Motor neuron (in vitro differentiated cells): ENCODE data around the gene DUSP8. TPM values are rescaled to one million over a fixed set of nuclear protein-coding genes. Genes with fewer than 3 reads are reported as not detected.
"Not testable (repeated sequence)": the region's sequence is repeated elsewhere in the genome, so short reads cannot be mapped to it uniquely, and the experiment has no call there.

Experiments used
- ATAC-seq, 8 experiments: fragments of 200-7000 bp; cut with Tn5 transposase; replicated peaks in 6 of 8; 2 replicates each; pipeline ENCODE4 v1.8.0; 2021; ENCODE audit warnings: mild to moderate bottlenecking in 8 of 8, moderate library complexity in 8 of 8
- H3K27ac ChIP-seq, 2 donors: fragments of 250-450 bp; sonication (Bioruptor Pico); 2 replicates each; pipeline ENCODE4 v1.9.0; 2021; ENCODE audit warnings: antibody characterized with exemption in 2 of 2, mild to moderate bottlenecking in 2 of 2, moderate library complexity in 1 of 2
- H3K4me1 ChIP-seq, 2 donors: fragments of 250-450 bp; sonication (Bioruptor Pico); replicated peaks in 1 of 2; 2 replicates each; pipeline ENCODE4 v1.6.1; 2021; ENCODE audit warnings: antibody characterized with exemption in 2 of 2, mild to moderate bottlenecking in 2 of 2, moderate library complexity in 1 of 2
- H3K4me3 ChIP-seq, 5 donors: fragments of 250-450 bp; sonication (Bioruptor Pico); 2 replicates each; pipeline ENCODE4 v1.9.0; 2021; ENCODE audit warnings: antibody characterized with exemption in 5 of 5, mild to moderate bottlenecking in 5 of 5, moderate library complexity in 4 of 5
- WGBS, 10 experiments: fragments of 450-650 bp; shearing (Covaris generic); methylation state at CpG; one replicate each; pipeline ENCODE4 v1.0.0; 2022; 5-methylcytosine and 5-hydroxymethylcytosine counted together
- in situ Hi-C, 9 experiments: fragments of 400-800 bp; cut with MboI; loops; one replicate each; pipeline ENCODE4 v1.15.0; 2021; ENCODE audit warnings: low sequenced_read_pairs in 9 of 9, low pct_unique_long_range_greater_than_20kb in 2 of 9; ENCODE audit not compliant: unreplicated experiment in 9 of 9
- total RNA-seq, 8 experiments: library from RNA; unstranded; fragments of 300-600 nt; gene quantifications; 2 replicates each; pipeline versions ENCODE4 v1.2.3 to v1.2.4, GENCODE V29; 2022

The DUSP8 gene
- total RNA-seq, 8 experiments from 2014 or later: 0.87 to 17.2 (median 7.9) TPM

- peak in 1 of 8 experiments; percentile 13 for ATAC-seq
Observed at GRCh38 chr11:1516273-1517067, 55.6 kb downstream of the DUSP8 start.

GRCh38 chr11:1515082-1516060 lies 56.7 kb downstream of the DUSP8 start:
- 0 to 65% (median 12%) methylated on average over 2 to 21 of the region's 36 CpGs; no CpG with 5 or more reads in 4 of the 10 experiments for WGBS, 10 experiments
- Histone ChIP-seq H3K27ac (no peak overlapping the region), H3K4me3 (no peak overlapping the region), H3K4me1 (peaks cover 13 to 20% of the 10 kb centered on the region in 2 donors)
- in situ Hi-C loops: loop anchor here in 5 of 9 experiments (25.0 kb wide), 3 partner anchors 203 to 303 kb away; partner anchors contain the start of genes MUC5B (in 4 of the 5) and TOLLIP (in 1 of the 5)
- ATAC-seq: peak; percentile 92 to 97 (median 96)

More at GRCh38 chr11:1516273-1517067, 55.6 kb downstream of the DUSP8 start:
- in situ Hi-C loops: loop anchor here in 5 of 9 experiments (25.0 kb wide), 3 partner anchors 204 to 304 kb away; partner anchors contain the start of genes MUC5B (in 4 of the 5) and TOLLIP (in 1 of the 5)
- Histone ChIP-seq H3K27ac (no peak overlapping the region), H3K4me1 (peaks cover 13 to 20% of the 10 kb centered on the region in 2 donors), H3K4me3 (no peak overlapping the region)
- WGBS, 10 experiments: 33 to 100% (median 85%) methylated on average over 1 to 5 of the region's 19 CpGs; no CpG with 5 or more reads in 2 of the 10 experiments

GRCh38 chr11:1514336-1515061 lies 57.6 kb downstream of the DUSP8 start:
- in situ Hi-C loops: loop anchor here in 5 of 9 experiments (25.0 kb wide), 3 partner anchors 202 to 302 kb away; partner anchors contain the start of genes MUC5B (in 4 of the 5) and TOLLIP (in 1 of the 5)
- Histone ChIP-seq H3K4me3 (no peak overlapping the region), H3K4me1 (peaks cover 13 to 20% of the 10 kb centered on the region in 2 donors), H3K27ac (no peak overlapping the region)
- WGBS, 10 experiments: 69 to 100% (median 89%) methylated on average over 3 to 11 of the region's 31 CpGs; no CpG with 5 or more reads in 4 of the 10 experiments
- peak in 1 of 8 experiments; percentile 2 for ATAC-seq

GRCh38 chr11:1513326-1514296 lies 58.5 kb downstream of the DUSP8 start:
- no peak overlapping the region for H3K27ac ChIP-seq

GRCh38 chr11:1512531-1513258 lies 59.4 kb downstream of the DUSP8 start:
- not testable (repeated sequence) for H3K4me3 ChIP-seq, H3K27ac ChIP-seq
- H3K4me1 ChIP-seq: peaks cover 15 to 21% of the 10 kb centered on the region in 2 donors
- in situ Hi-C loops: loop anchor here in 5 of 9 experiments (25.0 kb wide), 3 partner anchors 200 to 300 kb away; partner anchors contain the start of genes MUC5B (in 4 of the 5) and TOLLIP (in 1 of the 5)
- WGBS, 10 experiments: 75 to 100% (median 86%) methylated on average over 2 to 4 of the region's 9 CpGs; no CpG with 5 or more reads in 5 of the 10 experiments
- ATAC-seq: peak in 4 of 8 experiments; percentile 21 to 52 (median 40)

More at GRCh38 chr11:1513326-1514296, 58.5 kb downstream of the DUSP8 start:
- H3K4me3 ChIP-seq: no peak overlapping the region
- WGBS, 10 experiments: 40 to 100% (median 91%) methylated on average over 1 to 16 of the region's 23 CpGs; no CpG with 5 or more reads in 1 of the 10 experiments
- in situ Hi-C loops: loop anchor here in 5 of 9 experiments (25.0 kb wide), 3 partner anchors 201 to 301 kb away; partner anchors contain the start of genes MUC5B (in 4 of the 5) and TOLLIP (in 1 of the 5)
- no peak for ATAC-seq
- peaks cover 13 to 20% of the 10 kb centered on the region in 2 donors for H3K4me1 ChIP-seq

GRCh38 chr11:1511937-1512496 lies 60.1 kb downstream of the DUSP8 start:
- 60 to 100% (median 79%) methylated on average over 1 to 5 of the region's 12 CpGs; no CpG with 5 or more reads in 5 of the 10 experiments for WGBS, 10 experiments
- Histone ChIP-seq H3K27ac (no peak overlapping the region), H3K4me3 (no peak overlapping the region), H3K4me1 (peaks cover 22 to 28% of the 10 kb centered on the region in 2 donors)
- ATAC-seq: no peak
- in situ Hi-C loops: loop anchor here in 5 of 9 experiments (25.0 kb wide), 3 partner anchors 200 to 300 kb away; partner anchors contain the start of genes MUC5B (in 4 of the 5) and TOLLIP (in 1 of the 5)

GRCh38 chr11:1510928-1511327 lies 61.1 kb downstream of the DUSP8 start:
- in situ Hi-C loops: loop anchor here in 5 of 9 experiments (25.0 kb wide), 3 partner anchors 199 to 299 kb away; partner anchors contain the start of genes MUC5B (in 4 of the 5) and TOLLIP (in 1 of the 5)
- WGBS, 10 experiments: 67 to 90% (median 80%) methylated on average over 2 to 7 of the region's 11 CpGs; no CpG with 5 or more reads in 3 of the 10 experiments
- Histone ChIP-seq H3K4me3 (no peak overlapping the region), H3K27ac (no peak overlapping the region), H3K4me1 (peaks cover 24 to 32% of the 10 kb centered on the region in 2 donors)
- no peak for ATAC-seq

GRCh38 chr11:1510351-1510750 lies 61.7 kb downstream of the DUSP8 start:
- H3K4me3 ChIP-seq, H3K27ac ChIP-seq, ATAC-seq: not testable (repeated sequence)
- in situ Hi-C loops: loop anchor here in 5 of 9 experiments (25.0 kb wide), 3 partner anchors 198 to 298 kb away; partner anchors contain the start of genes MUC5B (in 4 of the 5) and TOLLIP (in 1 of the 5)
- peaks cover 24 to 31% of the 10 kb centered on the region in 2 donors for H3K4me1 ChIP-seq
- WGBS, 10 experiments: 50 to 100% (median 69%) methylated on average over 1 of the region's 18 CpGs; no CpG with 5 or more reads in 4 of the 10 experiments

- in situ Hi-C loops: loop anchor here in 5 of 9 experiments (25.0 kb wide), 3 partner anchors 197 to 297 kb away; partner anchors contain the start of genes MUC5B (in 4 of the 5) and TOLLIP (in 1 of the 5)
- Histone ChIP-seq H3K27ac (no peak overlapping the region), H3K4me1 (peaks cover 22 to 28% of the 10 kb centered on the region in 2 donors), H3K4me3 (no peak overlapping the region)
- 17 to 100% (median 77%) methylated on average over 1 to 3 of the region's 20 CpGs; no CpG with 5 or more reads in 3 of the 10 experiments for WGBS, 10 experiments
- ATAC-seq: no peak
Observed at GRCh38 chr11:1509626-1510255, 62.3 kb downstream of the DUSP8 start.
